DND-41 (cell line): ENCODE results near the gene OSTF1.

Experiments
- CTCF ChIP-seq: IDR thresholded peaks from 2 replicates; pipeline ENCODE4 v1.5.1; 2012; ENCODE audit warnings: borderline replicate concordance, low read length, moderate library complexity, mild to moderate bottlenecking; ENCODE audit not compliant: poor library complexity, severe bottlenecking; ENCODE audit errors: extremely low read depth
- EZH2 ChIP-seq: IDR thresholded peaks from 3 replicates; pipeline ENCODE4 v1.6.1; 2012; ENCODE audit warnings: borderline replicate concordance, low read depth, mild to moderate bottlenecking, moderate library complexity, low read length, inconsistent platforms; ENCODE audit not compliant: severe bottlenecking

- TF ChIP-seq CTCF (no peak), EZH2 (no peak)
Observed at GRCh38 chr9:75123696-75124095, 35.4 kb downstream of the OSTF1 start.
